Endodermal cell (in vitro differentiated cells): ENCODE measurements around the gene MRPL41. TPM values are rescaled to one million over a fixed set of nuclear protein-coding genes. Genes with fewer than 3 reads are reported as not detected.

Source experiments
- DNase-seq: peaks from one replicate; pipeline ENCODE4 v3.0.0-alpha.2; 2017
- H3K27ac ChIP-seq: 2 replicates; pipeline ENCODE4 v1.5.1; 2013; ENCODE audit warnings: mild to moderate bottlenecking, low read depth, low read length, moderate library complexity
- H3K27me3 ChIP-seq: 2 replicates; pipeline ENCODE4 v1.6.1; 2013; ENCODE audit warnings: mild to moderate bottlenecking, low read length, moderate library complexity; ENCODE audit not compliant: insufficient read depth, control insufficient read depth, poor library complexity, severe bottlenecking
- H3K36me3 ChIP-seq: 2 replicates; pipeline ENCODE4 v1.7.0; 2013; ENCODE audit warnings: mild to moderate bottlenecking, low read length, moderate library complexity; ENCODE audit not compliant: control insufficient read depth, insufficient read depth
- H3K4me1 ChIP-seq: one replicate; pipeline ENCODE4 v1.7.0; 2013; ENCODE audit warnings: low read length; ENCODE audit not compliant: control insufficient read depth, insufficient read depth
- H3K4me3 ChIP-seq: 2 replicates; pipeline ENCODE4 v1.5.1; 2013; ENCODE audit warnings: mild to moderate bottlenecking, low read length, moderate library complexity
- H3K9ac ChIP-seq: 2 replicates; pipeline ENCODE4 v1.6.1; 2013; ENCODE audit warnings: mild to moderate bottlenecking, low read length, moderate library complexity; ENCODE audit not compliant: poor library complexity, severe bottlenecking; ENCODE audit errors: extremely low read depth
- H3K9me3 ChIP-seq: 2 replicates; pipeline ENCODE4 v1.6.1; 2013; ENCODE audit warnings: mild to moderate bottlenecking, low read length, moderate library complexity; ENCODE audit not compliant: control insufficient read depth
- H3K27ac Mint-ChIP-seq: 2 replicates; pipeline ENCODE4 v1.8.0; 2020; ENCODE audit warnings: mixed read lengths
- H3K27me3 Mint-ChIP-seq: 2 replicates; pipeline ENCODE4 v1.8.0; 2021; ENCODE audit warnings: mild to moderate bottlenecking, mixed read lengths; ENCODE audit not compliant: insufficient read depth
- H3K36me3 Mint-ChIP-seq: 2 replicates; pipeline ENCODE4 v1.8.0; 2020; ENCODE audit warnings: low read depth, mixed read lengths
- H3K4me1 Mint-ChIP-seq: 2 replicates; pipeline ENCODE4 v1.8.0; 2020; ENCODE audit warnings: mixed read lengths
- H3K4me3 Mint-ChIP-seq: 2 replicates; pipeline ENCODE4 v1.8.0; 2020; ENCODE audit warnings: mild to moderate bottlenecking, moderate library complexity, mixed read lengths
- H3K9me3 Mint-ChIP-seq: 2 replicates; pipeline ENCODE4 v1.8.0; 2020; ENCODE audit warnings: mild to moderate bottlenecking, mixed read lengths
- WGBS, 2 experiments: methylation state at CpG; one replicate each; pipeline versions ENCODE4 v1.1.5 to v1.1.7; 2013; ENCODE audit warnings: missing lambda C conversion rate in 2 of 2, mixed read lengths in 1 of 2; ENCODE audit not compliant: insufficient coverage in 1 of 2, insufficient read length in 1 of 2; 5-methylcytosine and 5-hydroxymethylcytosine counted together
- long read RNA-seq, 4 experiments: library from polyadenylated mRNA in 2 of 4; library from RNA in 1 of 4; library from capped mRNA in 1 of 4; stranded (forward) in 3 of 4; unstranded in 1 of 4; transcript quantifications; one replicate each; pipeline ENCODE4 v2.0.0, GENCODE V29; 2020 to 2021; ENCODE audit warnings: inconsistent platforms in 1 of 4
- polyA plus RNA-seq, 2 experiments: library from polyadenylated mRNA; stranded (reverse); fragments of 50-300 nt; gene quantifications; one replicate each; pipeline ENCODE4 v1.2.3, GENCODE V29; 2013
- total RNA-seq, 2 donors: library from RNA; stranded (reverse); fragmentation: NEBNext Ultra II Directional in 1 of 2; extraction: Animal tissue kit (Norgen Biotek cat#: 25700) in 1 of 2; gene quantifications; 2 replicates in 1 of 2; 3 replicates in 1 of 2; pipeline ENCODE4 v1.2.1, GENCODE V29; 2021
- TF ChIP-seq, protein P1 (sequence below): fragments of 200-600 bp; sonication (generic); conservative IDR thresholded peaks from 2 replicates; pipeline ENCODE4 v1.5.0; 2021; ENCODE audit warnings: antibody characterized with exemption, mild to moderate bottlenecking

The MRPL41 gene
- 10 to 100 TPM; 43.7 to 49.6 TPM for total RNA-seq
- polyA plus RNA-seq (2013, experiment 1 of 2), result 31.6 TPM
- polyA plus RNA-seq (2013, experiment 2 of 2), result 27.9 TPM
- long read RNA-seq, experiment 1, transcript MRPL41-201 (2 exons, 1,262 nt), result major isoform, 35 of 45 reads
- long read RNA-seq, experiment 1, partial matches to known transcripts, result 9 of 45 reads
- long read RNA-seq, experiment 1, other reads (novel, unspliced or antisense), result 1 of 45 reads
- long read RNA-seq, experiment 2, transcript MRPL41-201 (2 exons, 1,262 nt), result major isoform, 67 of 68 reads
- long read RNA-seq, experiment 2, partial matches to known transcripts, result 1 of 68 reads
- long read RNA-seq, experiment 2, other reads (novel, unspliced or antisense), result 0 of 68 reads
- long read RNA-seq, experiment 3, transcript MRPL41-201 (2 exons, 1,262 nt), result major isoform, 29 of 30 reads
- long read RNA-seq, experiment 3, partial matches to known transcripts, result 1 of 30 reads
- long read RNA-seq, experiment 3, other reads (novel, unspliced or antisense), result 0 of 30 reads
- long read RNA-seq, experiment 4, result 0 reads

DNA sequence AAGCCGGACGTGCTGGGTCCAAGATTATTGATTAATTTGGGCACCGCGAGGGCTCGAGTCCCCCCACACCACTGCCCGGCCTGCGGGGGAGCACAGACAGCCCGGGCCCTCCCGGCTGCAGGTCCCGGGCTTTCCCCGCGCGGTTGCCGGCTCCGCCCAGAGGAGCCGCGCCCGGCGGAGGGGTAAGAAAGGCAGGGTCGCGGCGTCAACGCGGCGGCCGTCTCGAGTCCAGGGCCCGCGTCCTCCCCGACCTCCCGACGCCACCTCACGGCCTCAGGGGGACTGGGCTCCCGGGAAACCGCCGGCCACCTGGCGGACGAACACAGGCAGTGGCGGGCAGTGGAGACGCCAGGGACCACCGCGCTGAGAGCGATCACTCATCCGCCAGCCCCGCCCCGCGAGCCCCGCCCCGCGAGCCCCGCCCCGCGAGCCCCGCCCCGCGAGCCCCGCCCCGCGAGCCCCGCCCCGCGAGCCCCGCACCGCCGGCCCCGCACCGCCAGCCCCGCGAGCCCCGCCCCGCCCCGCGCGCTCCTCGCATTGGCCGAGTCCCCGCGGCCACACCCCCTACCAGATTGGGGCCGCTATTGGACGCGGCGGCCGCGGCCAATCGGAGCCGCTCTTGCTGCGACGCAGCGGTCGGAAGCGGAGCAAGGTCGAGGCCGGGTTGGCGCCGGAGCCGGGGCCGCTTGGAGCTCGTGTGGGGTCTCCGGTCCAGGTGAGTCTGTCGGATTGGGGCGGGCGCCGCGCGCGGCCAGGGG is at the start of gene MRPL41:
TSS of gene MRPL41 (plus strand) at position 616 of the 758 bp plus-strand sequence. CDS start 203 bp downstream, outside the sequence.
- H3K36me3 Mint-ChIP-seq, result peaks cover 36% of the 10 kb centered on the region
- Histone ChIP-seq H3K9ac (peak within 1 kb of the TSS; percentile 72), H3K27ac (no peak within 1 kb of the TSS), H3K9me3 (no peaks in the 10 kb centered on the region), H3K4me1 (no peaks in the 10 kb centered on the region), H3K27me3 (no peaks in the 10 kb centered on the region), H3K4me3 (peak within 1 kb of the TSS; percentile 85), H3K36me3 (peaks cover 26% of the 10 kb centered on the region)
- peaks cover 3% of the 10 kb centered on the region for H3K4me1 Mint-ChIP-seq
- peak within 1 kb of the TSS; percentile 72 for H3K4me3 Mint-ChIP-seq
- peak within 1 kb of the TSS; percentile 77 for H3K27ac Mint-ChIP-seq
- 0 to 1% methylated on average over 33 to 95 of the region's 106 CpGs for WGBS, 2 experiments
- TF ChIP-seq, protein P1, sequence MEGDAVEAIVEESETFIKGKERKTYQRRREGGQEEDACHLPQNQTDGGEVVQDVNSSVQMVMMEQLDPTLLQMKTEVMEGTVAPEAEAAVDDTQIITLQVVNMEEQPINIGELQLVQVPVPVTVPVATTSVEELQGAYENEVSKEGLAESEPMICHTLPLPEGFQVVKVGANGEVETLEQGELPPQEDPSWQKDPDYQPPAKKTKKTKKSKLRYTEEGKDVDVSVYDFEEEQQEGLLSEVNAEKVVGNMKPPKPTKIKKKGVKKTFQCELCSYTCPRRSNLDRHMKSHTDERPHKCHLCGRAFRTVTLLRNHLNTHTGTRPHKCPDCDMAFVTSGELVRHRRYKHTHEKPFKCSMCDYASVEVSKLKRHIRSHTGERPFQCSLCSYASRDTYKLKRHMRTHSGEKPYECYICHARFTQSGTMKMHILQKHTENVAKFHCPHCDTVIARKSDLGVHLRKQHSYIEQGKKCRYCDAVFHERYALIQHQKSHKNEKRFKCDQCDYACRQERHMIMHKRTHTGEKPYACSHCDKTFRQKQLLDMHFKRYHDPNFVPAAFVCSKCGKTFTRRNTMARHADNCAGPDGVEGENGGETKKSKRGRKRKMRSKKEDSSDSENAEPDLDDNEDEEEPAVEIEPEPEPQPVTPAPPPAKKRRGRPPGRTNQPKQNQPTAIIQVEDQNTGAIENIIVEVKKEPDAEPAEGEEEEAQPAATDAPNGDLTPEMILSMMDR, result peak; percentile 85
- peak; percentile 97 for DNase-seq
- H3K27me3 Mint-ChIP-seq, result no peaks in the 10 kb centered on the region
- H3K9me3 Mint-ChIP-seq, result peaks cover 13% of the 10 kb centered on the region

DNA sequence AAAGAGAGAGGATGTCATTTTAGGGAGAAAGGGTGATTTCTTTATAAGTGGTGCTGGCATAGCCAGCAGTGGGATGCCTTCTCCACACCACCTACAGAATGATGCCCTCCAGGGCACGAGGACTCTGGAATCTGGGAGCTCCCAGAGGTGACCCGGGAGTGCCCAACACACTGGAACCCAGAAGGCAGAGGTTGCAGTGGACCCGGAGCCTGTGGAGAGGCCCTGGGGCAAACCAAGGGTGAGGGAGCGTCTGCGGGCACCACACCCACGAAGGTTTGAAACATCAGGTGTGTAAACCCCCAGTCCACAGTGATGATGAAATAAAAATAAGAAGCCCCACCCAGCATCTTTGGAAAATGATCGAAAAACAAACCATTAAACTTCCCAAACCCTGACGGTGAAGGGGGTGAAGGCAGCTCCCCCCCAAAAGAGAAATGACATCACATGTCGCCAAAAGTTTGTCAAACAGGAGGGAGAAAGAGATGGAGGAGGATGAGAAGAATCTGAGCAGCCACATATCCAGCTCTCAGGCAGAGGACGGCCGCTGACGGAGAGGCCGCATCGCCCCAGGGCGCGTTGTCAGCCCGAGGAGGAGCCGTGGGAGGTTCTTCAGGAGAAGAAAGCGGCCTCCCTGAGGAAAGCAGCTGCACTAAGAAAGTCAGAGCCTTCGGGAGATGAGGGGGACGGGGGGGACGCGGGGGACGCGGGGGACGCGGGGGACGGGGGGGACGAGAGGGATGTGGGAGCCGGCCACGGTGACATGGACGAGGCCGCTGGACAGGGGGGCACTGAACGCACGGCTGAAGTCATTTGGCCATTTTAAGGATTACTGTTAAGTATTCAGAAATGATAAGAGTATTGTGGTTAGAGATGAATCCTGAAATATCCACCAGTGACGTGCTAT is 49.4 kb upstream of the MRPL41 start:
- WGBS, 2 experiments, result 72 to 77% methylated on average over 18 to 27 of the region's 36 CpGs
- Histone ChIP-seq H3K4me3 (no peak overlapping the region), H3K27me3 (no peaks in the 10 kb centered on the region), H3K36me3 (no peaks in the 10 kb centered on the region), H3K4me1 (no peaks in the 10 kb centered on the region), H3K9me3 (no peaks in the 10 kb centered on the region), H3K27ac (no peak overlapping the region), H3K9ac (no peak overlapping the region)
- H3K4me3 Mint-ChIP-seq, result no peak overlapping the region
- H3K27ac Mint-ChIP-seq, result peak overlapping the region; percentile 49
- TF ChIP-seq, protein P1, result no peak
- H3K4me1 Mint-ChIP-seq, result no peaks in the 10 kb centered on the region
- H3K9me3 Mint-ChIP-seq, result peaks cover 16% of the 10 kb centered on the region
- no peaks in the 10 kb centered on the region for H3K36me3 Mint-ChIP-seq
- DNase-seq, result peak; percentile 66
- H3K27me3 Mint-ChIP-seq, result peaks cover 3% of the 10 kb centered on the region

DNA sequence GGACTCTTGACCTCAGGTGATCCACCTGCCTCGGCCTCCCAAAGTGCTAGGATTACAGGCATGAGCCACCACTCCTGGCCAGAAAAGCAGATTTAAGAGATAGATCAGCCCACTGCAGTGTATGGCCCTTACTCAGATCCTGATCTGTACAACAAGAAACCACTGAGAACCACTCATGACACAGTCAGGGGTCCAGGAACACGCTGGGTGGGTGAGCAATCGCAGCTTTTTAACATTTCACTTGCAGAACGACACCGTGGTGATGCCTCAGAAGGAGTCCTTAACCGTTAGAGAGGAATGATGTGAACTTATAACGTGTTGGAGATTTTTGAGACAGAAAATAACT is 47.3 kb upstream of the MRPL41 start:
- Histone ChIP-seq H3K9ac (no peak overlapping the region), H3K27me3 (no peaks in the 10 kb centered on the region), H3K4me3 (no peak overlapping the region), H3K9me3 (no peaks in the 10 kb centered on the region), H3K36me3 (no peaks in the 10 kb centered on the region), H3K4me1 (no peaks in the 10 kb centered on the region), H3K27ac (no peak overlapping the region)
- Mint-ChIP-seq H3K27me3 (peaks cover 3% of the 10 kb centered on the region), H3K27ac (no peak overlapping the region), H3K9me3 (peaks cover 17% of the 10 kb centered on the region), H3K4me3 (no peak overlapping the region), H3K4me1 (no peaks in the 10 kb centered on the region), H3K36me3 (no peaks in the 10 kb centered on the region)
- TF ChIP-seq, protein P1, result no peak
- no peak for DNase-seq
- 76 to 85% methylated on average over 6 to 7 of the region's 7 CpGs for WGBS, 2 experiments
